GM21447 (cell line): ENCODE data around the gene ANKRD39.

Experiments used
- ATAC-seq: cut with Tn5 transposase; IDR thresholded peaks from one replicate; pipeline ENCODE4 v1.9.1; 2021; ENCODE audit not compliant: unreplicated experiment

The ANKRD39 gene

DNA sequence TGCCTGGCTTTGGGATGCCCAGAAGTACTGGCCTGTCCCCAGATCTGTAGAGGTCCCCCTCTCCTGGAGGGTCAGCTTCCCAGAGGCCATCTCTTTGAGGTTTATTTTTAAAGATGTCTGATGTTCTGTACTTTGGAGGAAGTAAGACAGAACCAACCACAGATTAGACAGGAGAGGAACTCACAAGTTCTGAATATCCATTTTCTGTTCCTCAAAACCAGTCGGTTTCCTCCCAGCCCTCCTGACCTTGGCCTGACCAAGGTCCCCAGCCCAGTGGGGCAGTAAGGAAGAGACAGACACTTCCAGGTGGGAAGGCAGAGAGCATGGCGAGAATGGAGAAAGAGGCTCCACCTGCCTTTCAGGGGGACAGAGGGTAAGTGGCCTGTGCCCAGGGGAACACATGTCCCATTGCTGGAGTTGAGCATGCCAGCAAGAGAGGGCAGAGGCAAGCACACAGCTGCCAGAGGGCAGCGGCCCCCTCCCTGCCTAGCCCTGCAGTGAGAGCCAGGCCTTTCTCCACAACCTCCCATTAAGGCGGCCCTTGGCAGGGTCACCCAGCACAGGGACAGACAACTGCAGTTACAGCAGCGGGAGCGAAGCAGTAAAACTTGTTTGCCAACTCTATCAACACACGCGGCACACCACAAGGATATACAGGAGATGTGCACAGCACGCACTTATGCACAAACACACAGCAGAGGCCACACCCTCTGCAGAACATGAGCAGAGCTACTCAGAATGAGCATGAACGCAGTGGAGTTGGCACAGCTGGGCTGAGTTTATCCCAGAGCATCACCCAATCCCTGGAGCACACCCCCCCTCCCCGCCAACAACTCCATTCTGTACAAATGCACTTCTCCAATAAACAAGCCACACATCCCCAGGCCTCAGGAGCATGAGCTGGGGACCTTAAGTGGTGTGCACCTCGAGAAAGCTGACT lies 30.5 kb upstream of the ANKRD39 start:
- ATAC-seq, result no peak

DNA sequence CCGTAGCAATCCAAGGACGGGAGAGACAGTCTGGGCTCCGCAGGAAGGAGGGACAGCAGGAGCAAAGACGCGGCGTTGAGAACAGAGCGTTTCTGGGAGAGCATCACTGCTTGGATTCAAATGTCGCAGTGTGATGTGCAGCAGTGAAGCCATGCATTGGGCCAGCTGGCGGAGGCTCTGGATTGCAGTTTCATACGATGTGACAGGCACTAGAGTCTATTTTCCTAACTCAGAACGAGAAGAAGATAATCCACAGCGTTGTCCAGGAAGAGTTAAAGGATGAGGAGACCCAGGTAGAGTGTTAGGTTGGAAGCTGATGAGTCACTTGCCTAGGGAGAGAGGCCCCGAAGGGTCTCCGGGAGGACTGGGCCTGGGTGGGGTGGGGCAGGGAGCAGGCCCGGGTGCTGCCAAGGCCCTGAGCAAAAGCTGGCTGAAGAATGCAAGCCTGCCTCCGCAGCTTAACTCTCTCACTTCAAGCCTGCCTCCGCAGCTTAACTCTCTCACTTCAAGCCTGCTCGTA lies 29.7 kb upstream of the ANKRD39 start:
- no peak for ATAC-seq

DNA sequence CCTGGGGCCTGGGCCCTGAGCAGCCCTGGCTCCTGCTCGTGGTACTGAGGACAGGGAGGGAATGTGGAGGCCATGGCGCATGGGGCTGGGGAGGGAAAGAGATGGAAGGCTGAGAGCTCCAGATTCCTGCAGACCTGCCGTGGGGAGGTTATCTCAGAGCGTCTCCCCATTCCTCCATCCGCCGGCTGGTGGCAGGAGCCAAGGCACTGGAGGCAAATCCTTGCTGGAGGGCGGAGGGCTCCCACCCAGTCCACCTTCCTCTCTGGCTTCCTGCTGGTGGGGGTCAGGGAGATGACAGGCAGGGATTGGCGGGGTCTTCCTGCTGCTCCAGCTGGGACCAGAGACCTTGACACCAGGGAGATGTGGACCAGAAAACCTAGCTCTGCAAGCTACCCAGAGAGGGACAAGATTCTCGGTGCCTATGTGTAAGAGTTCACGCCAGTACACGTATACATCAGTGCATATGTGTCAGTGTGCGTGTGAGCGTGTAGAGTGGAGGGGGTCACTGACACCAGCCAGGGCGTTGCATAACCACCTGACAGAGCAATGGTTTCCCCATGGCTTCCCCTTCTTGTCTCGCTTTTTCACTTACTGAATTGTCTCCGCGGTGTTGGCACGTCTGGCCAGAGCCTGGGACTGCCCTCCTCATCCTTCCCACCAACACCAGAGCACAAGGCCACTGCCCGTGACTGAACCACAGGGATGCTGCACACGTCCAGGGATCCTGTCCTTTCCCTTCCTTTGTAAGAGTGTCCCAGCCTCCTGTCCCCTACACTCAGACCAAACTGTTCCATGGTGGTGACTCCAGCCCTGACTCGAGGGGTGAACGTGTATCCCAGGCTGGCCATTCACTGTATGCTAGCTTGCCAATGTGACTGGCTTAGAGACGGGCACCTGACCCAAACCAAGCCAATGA lies 27.9 kb upstream of the ANKRD39 start:
- ATAC-seq, result no peak

DNA sequence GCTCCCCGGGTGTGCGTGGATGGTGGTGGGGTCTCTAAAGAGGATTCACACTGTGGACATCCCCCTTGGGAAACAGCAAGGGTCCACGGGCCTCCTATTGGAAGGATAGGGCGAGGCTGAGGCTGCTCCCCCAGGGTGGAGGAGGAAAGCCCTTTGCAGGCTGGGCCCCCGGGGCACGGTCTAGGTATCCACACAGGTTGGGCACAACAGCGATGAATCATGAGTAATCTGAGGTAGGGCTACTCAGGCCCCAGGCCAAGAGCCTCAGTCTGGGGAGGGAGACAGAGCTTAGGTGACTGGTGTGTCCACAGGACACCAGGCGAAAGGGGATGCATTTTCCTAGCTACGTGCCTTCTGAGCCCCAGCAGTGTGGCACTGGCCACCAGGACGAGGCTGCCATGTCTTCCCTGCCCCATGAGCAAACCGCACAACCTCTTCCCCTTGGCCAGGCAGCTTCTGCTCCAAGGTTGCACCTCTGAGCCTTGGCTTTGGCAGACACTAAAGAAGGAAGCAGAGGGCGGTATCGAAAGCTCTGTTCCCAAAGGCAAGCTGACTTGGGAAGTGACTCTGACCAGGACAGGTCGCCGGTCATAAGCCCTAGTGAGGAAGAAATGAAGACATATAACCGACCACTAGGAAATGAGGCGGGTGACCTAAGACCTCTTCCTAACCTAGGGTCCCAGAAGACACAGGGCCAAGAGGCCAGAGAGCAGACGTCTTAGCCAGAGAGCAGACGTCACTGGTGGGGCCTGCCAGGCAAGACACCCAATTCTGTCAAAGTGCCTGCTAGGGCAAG lies 26.7 kb upstream of the ANKRD39 start:
- ATAC-seq, result no peak

DNA sequence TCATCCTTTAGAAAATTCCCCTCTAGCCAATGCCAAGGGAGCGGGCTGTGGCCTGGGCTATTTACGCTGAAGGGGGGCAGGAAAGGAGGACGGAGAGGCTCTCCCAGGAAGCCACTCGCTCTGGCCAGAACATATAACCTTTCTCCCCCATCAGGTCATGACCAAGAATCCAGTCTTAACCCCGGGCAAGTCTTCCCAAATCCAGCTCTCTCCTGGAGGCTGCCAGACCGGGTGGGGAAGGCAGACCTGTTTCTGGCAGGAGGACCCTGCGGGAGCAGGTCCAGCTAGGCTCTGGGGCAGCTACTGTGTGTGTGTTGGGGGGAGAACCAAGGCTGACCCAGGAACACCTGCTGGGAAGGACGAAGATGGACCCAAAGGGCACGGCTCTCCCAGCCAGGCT lies 25.5 kb upstream of the ANKRD39 start:
- ATAC-seq, result no peak

DNA sequence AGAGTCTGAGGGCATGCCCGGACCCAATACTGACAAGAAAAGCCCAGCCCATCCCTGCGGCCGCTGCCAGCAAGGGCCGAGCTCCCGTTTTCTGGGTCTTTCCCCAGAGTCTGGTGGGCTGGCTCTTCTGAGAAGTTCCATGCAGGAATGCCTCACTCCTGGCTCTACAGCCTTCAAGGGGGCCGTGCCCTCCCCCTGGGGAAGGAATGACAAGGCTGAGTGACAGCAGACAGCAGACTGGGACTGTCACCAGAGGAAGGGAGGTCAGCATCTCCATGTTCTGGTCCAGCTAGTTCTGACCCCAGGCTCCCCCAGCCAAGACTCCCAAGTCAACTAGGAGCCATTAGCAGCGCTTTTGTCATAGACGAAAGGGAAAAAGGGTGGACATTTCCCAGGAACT lies 25.1 kb upstream of the ANKRD39 start:
- no peak for ATAC-seq

DNA sequence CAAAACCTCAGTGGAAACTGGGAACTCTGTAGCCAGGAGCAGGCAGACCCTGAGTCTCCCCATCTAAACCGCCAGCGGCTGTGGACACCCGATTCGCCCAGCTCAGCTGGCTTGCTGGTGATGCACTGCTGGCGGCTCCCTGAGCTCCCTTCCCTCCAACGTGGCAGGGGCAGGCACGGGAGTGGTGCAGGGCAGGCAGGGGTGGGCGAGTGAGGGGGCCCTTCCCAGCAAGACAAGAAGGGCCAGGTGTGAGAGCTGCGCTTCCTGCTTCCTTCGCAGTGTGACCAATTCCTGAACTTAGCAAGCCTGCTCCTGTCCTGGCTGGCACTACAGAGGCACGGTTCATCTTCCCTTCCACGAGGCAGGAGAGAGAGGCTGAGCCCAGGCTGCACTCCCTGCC lies 24.4 kb upstream of the ANKRD39 start:
- ATAC-seq, result no peak

DNA sequence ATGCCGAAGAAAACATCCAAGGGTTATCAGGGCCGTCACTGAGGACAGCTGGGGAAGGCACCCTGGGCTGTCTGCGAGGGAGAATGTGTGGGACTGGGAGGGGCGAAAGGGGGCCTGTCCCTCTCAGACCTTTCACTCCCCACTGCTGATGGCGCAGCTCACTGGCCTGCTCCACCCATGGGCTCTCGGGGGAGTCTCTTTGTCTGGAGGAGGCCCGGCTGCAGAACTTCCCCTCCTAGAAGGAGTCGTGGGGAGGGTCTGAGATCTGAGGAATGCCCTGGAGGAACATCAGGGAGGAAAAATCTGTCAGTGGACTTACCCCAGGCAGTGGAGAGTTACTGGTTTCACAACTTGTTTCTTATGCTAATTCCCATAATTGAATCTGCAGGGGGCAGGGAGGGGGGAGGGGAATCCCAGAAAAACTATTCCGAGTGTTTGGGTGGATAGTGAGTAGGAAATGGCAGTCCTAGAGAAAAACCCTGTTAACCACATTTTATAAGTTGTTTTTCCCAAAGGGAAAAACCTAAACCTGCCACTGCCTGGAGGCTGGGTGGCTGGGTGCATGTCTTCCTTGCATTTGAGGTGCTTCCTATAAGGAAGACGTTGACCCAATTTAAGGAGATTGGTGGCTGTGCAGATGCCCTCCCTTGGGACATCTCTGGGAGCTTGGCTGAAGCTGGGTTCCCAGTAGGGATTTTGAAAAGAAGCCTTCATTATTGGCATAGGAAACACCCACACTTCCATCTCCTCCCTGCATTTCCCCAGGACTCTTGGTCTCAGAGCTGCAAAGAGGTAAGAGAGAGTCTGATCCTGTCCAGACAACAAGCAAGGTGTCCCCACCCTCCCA lies 23.8 kb upstream of the ANKRD39 start:
- ATAC-seq, result no peak

DNA sequence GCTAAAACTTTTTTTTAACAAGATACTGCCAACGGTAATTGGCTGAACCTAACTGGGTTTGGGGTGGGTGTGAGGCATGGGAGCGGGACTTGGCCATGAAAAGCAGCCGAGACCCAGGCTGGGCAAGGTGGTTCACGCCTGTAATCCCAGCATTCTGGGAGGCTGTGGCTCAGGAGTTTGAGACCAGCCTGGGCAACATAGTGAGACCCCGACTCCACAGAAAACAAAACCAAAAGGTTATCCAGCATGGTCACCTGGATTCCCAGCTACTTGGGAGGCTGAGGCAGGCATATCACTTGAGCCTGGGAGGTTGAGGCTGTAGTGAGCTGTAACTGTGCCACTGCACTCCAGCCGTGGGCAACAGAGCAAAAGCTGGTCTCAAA lies 23.1 kb upstream of the ANKRD39 start:
- no peak for ATAC-seq

DNA sequence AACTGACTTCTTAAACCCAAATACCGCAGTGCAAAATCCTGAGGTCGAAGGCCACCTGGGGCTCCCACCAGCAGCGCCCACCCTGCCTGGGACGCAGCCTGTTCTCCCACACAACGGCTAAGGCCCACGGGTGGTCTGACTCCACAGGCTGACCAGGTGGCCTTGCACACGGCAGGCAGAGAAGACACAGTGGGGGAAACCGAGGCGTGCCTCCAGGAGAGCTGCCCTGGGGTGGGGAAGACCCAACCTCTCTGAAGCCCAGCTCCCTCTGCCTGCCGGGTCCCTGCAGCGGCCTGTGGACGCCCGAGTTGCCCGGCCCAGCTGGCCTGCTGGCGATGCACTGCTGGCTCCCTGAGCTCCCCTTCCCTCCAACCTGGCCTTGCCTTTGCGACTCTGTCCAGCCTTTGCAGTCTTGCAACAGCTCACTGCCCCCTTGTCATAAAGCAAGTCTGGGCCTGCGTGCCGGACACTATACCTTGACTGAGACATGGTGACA lies 21.8 kb upstream of the ANKRD39 start:
- no peak for ATAC-seq

DNA sequence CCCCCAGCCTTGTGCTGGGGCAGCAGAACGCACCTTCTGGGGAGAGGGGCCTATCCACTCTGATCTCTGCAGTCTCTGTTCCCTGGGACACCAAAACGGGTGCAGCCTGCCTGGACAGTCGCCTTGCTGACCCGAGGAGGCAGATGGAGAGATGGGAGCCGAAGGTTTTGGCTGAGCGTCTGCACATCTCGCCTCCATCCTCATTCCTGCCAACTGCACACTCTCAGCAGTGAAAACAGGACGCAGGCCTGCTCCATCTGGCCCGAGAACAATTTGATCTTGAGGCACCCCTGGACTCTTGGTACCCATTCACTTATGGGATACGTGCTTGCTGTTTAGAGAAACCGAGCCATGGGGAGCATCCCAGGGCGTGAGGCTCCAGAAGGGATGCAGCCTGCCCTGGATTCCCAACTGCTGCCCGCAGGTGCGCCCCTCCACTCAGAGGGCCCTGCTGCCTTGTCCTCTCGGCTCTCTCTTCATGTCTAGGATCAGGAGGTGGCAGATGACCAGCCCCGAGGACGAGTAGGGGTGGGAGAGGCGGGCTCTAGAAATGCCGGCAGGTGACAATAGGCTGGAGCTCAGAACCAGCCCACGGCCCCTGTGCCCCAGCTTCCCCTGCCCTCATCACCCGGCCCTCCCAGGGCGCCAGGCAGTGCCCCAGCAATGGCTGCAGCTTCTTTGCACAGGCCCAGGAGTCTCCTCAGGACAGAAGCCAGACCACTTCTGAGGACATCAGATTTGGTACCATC lies 21.2 kb upstream of the ANKRD39 start:
- no peak for ATAC-seq

DNA sequence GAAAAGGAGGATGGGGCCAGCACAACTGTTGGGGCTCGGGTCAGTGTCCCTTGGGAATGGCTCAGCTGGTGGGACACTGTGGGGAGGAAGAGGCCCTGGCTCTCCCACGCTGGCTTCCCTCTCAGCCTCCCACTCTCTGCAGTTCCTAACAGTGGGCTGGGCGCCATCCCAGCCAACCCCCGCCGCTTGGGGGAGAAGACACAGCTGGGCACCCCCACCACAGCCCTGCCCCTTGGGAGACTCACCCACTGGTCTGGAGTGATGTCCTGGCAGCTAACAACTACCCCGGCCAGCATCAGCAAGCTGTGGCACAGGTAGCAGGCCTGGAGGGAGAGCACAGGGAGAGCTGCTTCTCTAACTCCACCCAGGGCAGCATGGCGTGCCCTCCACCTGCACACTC lies 20.4 kb upstream of the ANKRD39 start:
- ATAC-seq, result no peak

DNA sequence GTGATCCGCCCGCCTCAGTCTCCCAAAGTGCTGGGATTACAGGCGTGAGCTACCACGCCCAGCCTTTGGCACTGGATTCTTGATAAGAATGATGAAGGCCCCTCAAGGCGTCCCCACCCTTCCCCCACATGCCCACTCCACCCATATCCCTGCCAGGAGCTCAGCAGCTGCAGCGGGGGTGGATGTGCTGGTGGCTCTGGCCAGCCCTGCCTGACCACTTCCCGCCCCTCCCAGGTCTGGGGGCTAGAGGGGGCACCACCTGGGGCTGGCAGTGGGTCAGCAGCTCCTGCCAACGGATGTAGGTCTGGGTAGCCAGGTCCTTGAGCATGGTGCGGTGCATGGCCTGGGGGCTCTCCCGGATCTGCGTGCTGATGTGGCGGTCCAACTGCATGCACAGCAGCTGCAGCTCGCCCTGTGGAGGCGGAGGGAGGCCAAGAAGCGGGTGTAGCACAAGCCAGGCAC lies 19.8 kb upstream of the ANKRD39 start:
- no peak for ATAC-seq

DNA sequence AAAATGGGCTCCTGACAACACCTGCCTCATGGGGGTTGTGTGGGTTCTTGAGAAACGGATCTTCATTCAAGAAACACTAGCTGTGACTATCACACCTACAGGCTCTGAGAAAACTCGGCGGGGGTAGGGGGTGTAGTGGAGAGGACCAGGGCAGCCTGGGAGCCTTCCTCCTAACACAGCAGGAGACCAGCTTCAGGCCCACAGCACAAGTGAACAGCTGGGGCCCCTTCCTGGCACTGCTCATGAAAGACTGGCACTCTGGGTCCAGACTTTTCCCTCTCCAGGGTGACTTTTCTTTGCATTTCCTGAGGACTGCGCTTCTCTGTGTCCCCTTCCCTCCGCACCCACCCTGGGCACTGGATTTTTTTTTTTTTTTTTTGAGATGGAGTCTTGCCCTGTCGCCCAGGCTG lies 19.2 kb upstream of the ANKRD39 start:
- no peak for ATAC-seq

DNA sequence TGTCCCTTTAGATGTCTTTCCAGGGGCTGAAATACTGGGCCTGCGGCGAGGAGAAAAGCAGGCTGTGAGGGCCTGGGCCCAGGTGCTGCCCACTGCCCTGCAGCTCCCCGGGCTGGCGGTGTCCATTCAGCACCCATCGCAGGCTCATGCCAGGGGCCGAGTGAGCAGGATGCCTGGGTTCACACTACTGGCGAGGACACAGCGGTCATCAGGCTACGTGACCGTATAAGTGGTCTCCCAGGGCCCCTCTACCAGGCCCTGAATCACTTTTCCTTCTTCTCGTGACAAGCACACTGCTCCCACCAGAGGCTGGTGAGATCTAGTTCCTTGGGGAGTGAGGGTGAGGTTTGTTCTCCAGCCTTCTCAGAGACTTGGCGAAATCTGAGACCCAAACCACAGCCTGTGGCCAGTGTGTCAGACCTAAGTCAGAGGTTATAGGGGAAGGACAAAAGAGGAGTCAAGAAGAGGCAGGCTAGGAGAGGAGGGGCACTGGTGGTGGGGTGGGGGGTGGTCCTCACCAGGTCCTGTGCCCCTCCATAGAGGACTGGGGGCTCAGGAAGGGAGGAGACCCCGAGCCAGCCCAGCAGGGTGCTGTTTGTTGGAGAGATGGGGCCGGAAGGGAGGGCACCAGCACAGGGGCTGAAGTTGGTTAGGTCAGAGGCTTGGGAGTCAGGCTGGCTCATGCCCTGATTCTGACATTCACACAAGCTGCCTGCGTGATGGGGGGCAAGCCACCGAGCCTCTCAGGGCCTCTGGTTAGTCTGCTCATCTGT lies 18.6 kb upstream of the ANKRD39 start:
- ATAC-seq, result no peak

DNA sequence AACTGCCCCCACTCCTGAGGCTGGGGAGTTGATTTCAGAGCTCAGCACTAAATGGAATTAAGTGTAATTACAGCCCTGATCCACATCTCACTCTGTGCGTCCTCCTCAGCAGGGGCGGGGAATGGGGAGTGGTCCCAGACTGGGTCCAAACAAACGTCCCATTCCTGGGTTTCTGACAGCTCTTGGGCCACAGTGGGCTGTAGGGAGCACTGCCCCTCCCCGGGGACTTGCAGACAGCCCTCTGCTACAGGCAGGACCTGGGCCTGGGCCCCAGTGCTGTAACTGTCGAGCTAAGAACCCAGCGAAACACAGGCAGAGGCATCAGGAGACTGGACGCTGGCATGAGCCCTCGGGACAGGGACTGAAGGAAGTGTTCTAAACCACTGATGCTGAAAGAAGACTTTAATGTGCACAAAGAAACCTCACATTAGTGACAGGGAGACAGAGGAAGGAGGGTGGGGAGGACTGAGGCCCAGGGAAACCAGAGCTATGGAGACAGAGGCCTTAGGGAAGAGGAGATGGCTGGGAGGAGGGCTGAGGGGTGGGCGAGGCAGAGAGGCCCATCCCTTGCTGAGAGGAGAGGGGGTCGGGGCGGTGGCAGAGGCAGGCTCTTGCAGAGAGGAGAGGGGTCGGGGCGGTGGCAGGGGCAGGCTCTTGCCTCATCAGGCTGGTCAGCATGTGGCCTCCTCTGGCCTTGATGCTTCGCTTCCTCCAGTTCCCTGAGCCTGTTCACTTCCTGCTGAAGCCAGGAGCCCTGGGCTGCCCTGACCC lies 17.9 kb upstream of the ANKRD39 start:
- ATAC-seq, result no peak

DNA sequence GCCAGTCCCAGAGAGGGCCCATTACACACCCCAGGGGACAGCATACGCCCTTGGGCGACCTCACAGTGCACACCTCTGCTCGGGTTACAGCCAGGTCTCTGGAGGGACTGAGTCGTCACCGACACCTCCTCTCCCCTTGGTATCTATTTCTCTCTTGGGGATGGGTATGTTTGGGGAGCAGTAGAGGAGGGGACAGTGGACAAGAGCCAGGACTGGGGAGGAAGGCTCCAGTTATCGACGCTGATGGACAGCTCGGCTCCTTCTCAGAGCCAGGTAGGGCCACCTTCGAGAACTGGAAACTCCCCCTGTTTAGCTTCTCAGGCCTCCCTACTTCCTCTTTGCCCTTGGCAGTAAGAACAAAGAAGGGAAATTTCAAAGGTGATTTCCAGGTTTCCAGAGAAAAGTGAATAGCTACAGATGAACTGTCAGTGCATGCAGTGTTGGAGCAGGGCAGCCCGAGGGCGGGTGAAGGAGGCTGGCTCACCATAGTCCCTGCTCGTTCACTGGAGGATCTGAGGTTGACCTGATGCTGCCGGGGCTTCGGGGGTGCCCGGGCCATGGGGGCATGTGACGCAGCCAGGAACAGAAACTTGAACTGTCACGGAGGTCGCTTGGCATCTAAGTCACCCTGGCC lies 16.5 kb upstream of the ANKRD39 start:
- peak; percentile 60 for ATAC-seq
